Heart right ventricle (tissue), 16 donors: Measurements from ENCODE around the gene MMP11. TPM values are rescaled to one million over a fixed set of nuclear protein-coding genes. Genes with fewer than 3 reads are reported as not detected.

Source experiments
- ATAC-seq, 8 donors: fragments of 200-7000 bp; cut with Tn5 transposase; one replicate each; pipeline ENCODE4 v1.9.1; 2020; ENCODE audit warnings: mild to moderate bottlenecking in 8 of 8, moderate library complexity in 8 of 8, moderate number of reproducible peaks in 1 of 8
- DNase-seq, 2 donors: peaks; one replicate each; pipeline ENCODE4 v3.0.0-alpha.2; 2020
- H3K27ac ChIP-seq, 10 donors: fragments of 200-600 bp; sonication (generic) in 2 of 10; one replicate each; pipeline versions ENCODE4 v1.5.0 to v1.8.0; 2020 to 2022; ENCODE audit warnings: mild to moderate bottlenecking in 3 of 10
- H3K27me3 ChIP-seq, 7 donors: fragments of 200-600 bp; one replicate each; pipeline ENCODE4 v1.8.0; 2021 to 2022; ENCODE audit warnings: mild to moderate bottlenecking in 2 of 7
- H3K36me3 ChIP-seq, 9 donors: fragments of 200-600 bp; sonication (generic) in 1 of 9; one replicate each; pipeline versions ENCODE4 v1.5.0 to v1.8.0; 2020 to 2022; ENCODE audit warnings: mild to moderate bottlenecking in 2 of 9
- H3K4me1 ChIP-seq, 9 donors: fragments of 200-600 bp; sonication (generic) in 1 of 9; one replicate each; pipeline versions ENCODE4 v1.5.0 to v1.8.0; 2020 to 2022; ENCODE audit warnings: mild to moderate bottlenecking in 4 of 9
- H3K4me3 ChIP-seq, 10 donors: fragments of 200-600 bp; sonication (generic) in 2 of 10; one replicate each; pipeline versions ENCODE4 v1.5.0 to v1.8.0; 2020 to 2022; ENCODE audit warnings: mild to moderate bottlenecking in 7 of 10, moderate library complexity in 2 of 10
- H3K9me3 ChIP-seq, 11 donors: fragments of 200-600 bp in 10 of 11; sonication (generic) in 2 of 11; one replicate each; pipeline versions ENCODE4 v1.5.0 to v1.8.0; 2013 to 2022; ENCODE audit warnings: mild to moderate bottlenecking in 2 of 11, control low read depth in 1 of 11, moderate library complexity in 1 of 11
- CTCF ChIP-seq, 9 donors: fragments of 200-600 bp; sonication (generic) in 2 of 9; IDR thresholded peaks; one replicate each; pipeline versions ENCODE4 v1.5.0 to v1.8.0; 2021 to 2022; ENCODE audit warnings: antibody characterized with exemption in 9 of 9, mild to moderate bottlenecking in 5 of 9, moderate library complexity in 1 of 9
- WGBS, 2 donors: extraction: QIAGEN DNeasy Blood & Tissue Kit; methylation state at CpG; one replicate each; pipeline ENCODE4 v1.1.7; 2013; ENCODE audit warnings: inconsistent platforms in 1 of 2; 5-methylcytosine and 5-hydroxymethylcytosine counted together
- intact Hi-C, 10 donors: fragments of 100-400 bp; cut with DNase I; formaldehyde crosslinking; loops; one replicate each; pipeline versions ENCODE4 v1.11.1 to v1.14.2; 2022
- polyA plus RNA-seq, 2 donors: library from polyadenylated mRNA; stranded (reverse); fragments of 200-250 nt; gene quantifications; one replicate each; pipeline ENCODE4 v1.2.3, GENCODE V29; 2013
- total RNA-seq, 10 donors: library from RNA; stranded (reverse); fragmentation: NEBNext Ultra II Directional in 3 of 10; extraction: Animal tissue kit (Norgen Biotek cat#: 25700) in 3 of 10; gene quantifications; one replicate each; pipeline versions ENCODE4 v1.2.1 to v1.2.4, GENCODE V29; 2021 to 2023
- donor health status: Arrhythmogenic right ventricular cardiomyopathy.
- donor health status: ischemic (EF 13 %, LVEDD 7.1; RV severe dilation, severe dysfunction).
- donor health status: healthy with polysubstance abuse.
- donor health status: DM: no; HTN: yes; CAD: no.
- donor health status: DM: no; HTN: no; CAD: no.
- donor health status: ischemic (EF 25% LVEDD 6.9; RV normal size, moderate dysfunction).
- donor health status: ischemic (EF 25% LVEDD 5.7; RV mildly dilated, moderate dysfunction).
- donor health status: healthy.
- donor health status: DM: yes; HTN: yes; CAD: no.
- donor health status: Ischemic cardiomyopathy.
- donor health status: ischemic (EF 35%, LVEDD 5.7; RV mildly dilated, moderate dysfunction).
- donor health status: nonischemic (EF 11% LVEDD 7.7; RV severe dilation, severe dysfunction).
- donor health status: DM: yes; HTN: yes; CAD: no.
- donor health status: PGD.
- donor health status: ischemic (EF 29% LVEDD 5.4; RV normal size, mild dysfunction).
- donor health status: nonischemic (EF 23%, LVEDD 6.1; RV moderate dilation, normal function).

The MMP11 gene
- total and polyA plus RNA-seq, 12 donors, result 3.5 to 23.4 (median 7.9) TPM

- Histone ChIP-seq H3K9me3 (no peaks in the 10 kb centered on the region), H3K4me3 (no peak overlapping the region), H3K27me3 (no peaks in the 10 kb centered on the region), H3K27ac (peak overlapping the region; percentile 64 to 87 (median 80)), H3K36me3 (peaks cover 0 to 97% (median 35%) of the 10 kb centered on the region in 9 donors), H3K4me1 (peaks cover 0 to 34% (median 9%) of the 10 kb centered on the region in 9 donors)
- ATAC-seq (peak in 2 of 8 donors; percentile 9 to 27), DNase-seq (no peak)
- intact Hi-C loops, result no loop called here
- TF ChIP-seq CTCF (IDR thresholded peaks at IDR 0.05), result no peak
- WGBS, 2 donors, result 68 to 73% methylated on average over 10 of the region's 10 CpGs
Observed at GRCh38 chr22:23815541-23816155, 43.0 kb downstream of the MMP11 start.

- 56 to 70% methylated on average over 18 of the region's 18 CpGs for WGBS, 2 donors
- no peak for TF ChIP-seq CTCF (IDR thresholded peaks at IDR 0.05)
- H3K27me3 ChIP-seq, result no peaks in the 10 kb centered on the region
- peaks cover 0 to 39% (median 10%) of the 10 kb centered on the region in 9 donors for H3K4me1 ChIP-seq
- H3K4me3 ChIP-seq, result no peak overlapping the region
- H3K27ac ChIP-seq, result peak overlapping the region; percentile 64 to 87 (median 80)
- DNase-seq (peak; percentile 58 to 66), ATAC-seq (peak; percentile 84 to 97 (median 92))
- intact Hi-C loops, result no loop called here
- H3K36me3 ChIP-seq, result peaks cover 0 to 97% (median 38%) of the 10 kb centered on the region in 9 donors
- H3K9me3 ChIP-seq, result no peaks in the 10 kb centered on the region
Observed at GRCh38 chr22:23816156-23816976, 43.7 kb downstream of the MMP11 start.

- no peaks in the 10 kb centered on the region for H3K9me3 ChIP-seq
- H3K27me3 ChIP-seq, result no peaks in the 10 kb centered on the region
- TF ChIP-seq CTCF (IDR thresholded peaks at IDR 0.05), result no peak
- intact Hi-C loops, result no loop called here
- H3K4me1 ChIP-seq, result peaks cover 0 to 47% (median 12%) of the 10 kb centered on the region in 9 donors
- peaks cover 0 to 97% (median 36%) of the 10 kb centered on the region in 9 donors for H3K36me3 ChIP-seq
- no peak for DNase-seq
- H3K4me3 ChIP-seq, result no peak overlapping the region
- WGBS, 2 donors, result 87 to 97% methylated on average over 6 of the region's 6 CpGs
- peak overlapping the region in 7 of 10 donors; percentile 18 to 87 (median 80) for H3K27ac ChIP-seq
- peak in 2 of 8 donors; percentile 3 to 5 for ATAC-seq
Observed at GRCh38 chr22:23817146-23817545, 44.5 kb downstream of the MMP11 start.

GRCh38 chr22:23818541-23818940 lies 45.9 kb downstream of the MMP11 start:
- TF ChIP-seq CTCF (IDR thresholded peaks at IDR 0.05), result no peak
- intact Hi-C loops, result no loop called here
- no peak overlapping the region for H3K4me3 ChIP-seq
- ATAC-seq, result no peak
- no peak for DNase-seq
- H3K9me3 ChIP-seq, result no peaks in the 10 kb centered on the region
- peaks cover 0 to 99% (median 36%) of the 10 kb centered on the region in 9 donors for H3K36me3 ChIP-seq
- H3K4me1 ChIP-seq, result peaks cover 0 to 48% (median 21%) of the 10 kb centered on the region in 9 donors
- WGBS, 2 donors, result 86 to 89% methylated on average over 2 of the region's 2 CpGs
- H3K27me3 ChIP-seq, result no peaks in the 10 kb centered on the region
- no peak overlapping the region for H3K27ac ChIP-seq
